GM23248 (cell line): ENCODE measurements around the gene SERTM2. TPM values are rescaled to one million over a fixed set of nuclear protein-coding genes. Genes with fewer than 3 reads are reported as not detected.
A peak's percentile ranks its signal among the peaks of the same experiment; 100 is the strongest.

ENCODE experiments used
- DNase-seq: peaks from one replicate; pipeline ENCODE4 v3.0.0-alpha.2; 2015
- H2AFZ ChIP-seq: fragments of 200-600 bp; sonication (generic); 2 replicates; pipeline ENCODE4 v1.6.1; 2016; ENCODE audit warnings: antibody characterized with exemption
- H3F3A ChIP-seq: fragments of 200-600 bp; sonication (generic); 2 replicates; pipeline ENCODE4 v1.6.1; 2016; ENCODE audit warnings: mild to moderate bottlenecking, antibody characterized with exemption, mixed run types; ENCODE audit not compliant: insufficient read depth
- H3K27ac ChIP-seq: fragments of 200-600 bp; sonication (generic); 2 replicates; pipeline ENCODE4 v1.5.1; 2016; ENCODE audit warnings: mild to moderate bottlenecking
- H3K27me3 ChIP-seq: fragments of 200-600 bp; sonication (generic); replicated peaks from 2 replicates; pipeline ENCODE4 v1.6.1; 2016; ENCODE audit warnings: mild to moderate bottlenecking; ENCODE audit not compliant: insufficient read depth
- H3K36me3 ChIP-seq: fragments of 200-600 bp; sonication (generic); 2 replicates; pipeline ENCODE4 v1.6.1; 2016; ENCODE audit warnings: low read depth, mild to moderate bottlenecking
- H3K4me1 ChIP-seq: fragments of 200-600 bp; sonication (generic); 2 replicates; pipeline ENCODE4 v1.6.1; 2016; ENCODE audit warnings: mild to moderate bottlenecking; ENCODE audit not compliant: insufficient read depth
- H3K4me2 ChIP-seq: fragments of 200-600 bp; sonication (generic); one replicate; pipeline ENCODE4 v1.6.1; 2016; ENCODE audit warnings: mild to moderate bottlenecking; ENCODE audit not compliant: unreplicated experiment
- H3K4me3 ChIP-seq: fragments of 200-600 bp; sonication (generic); 2 replicates; pipeline ENCODE4 v1.5.1; 2016; ENCODE audit warnings: mild to moderate bottlenecking
- H3K79me2 ChIP-seq: fragments of 200-600 bp; sonication (generic); 2 replicates; pipeline ENCODE4 v1.6.1; 2016; ENCODE audit warnings: mild to moderate bottlenecking; ENCODE audit not compliant: insufficient read depth
- H3K9ac ChIP-seq: fragments of 200-600 bp; sonication (generic); 2 replicates; pipeline ENCODE4 v1.6.1; 2016; ENCODE audit warnings: mild to moderate bottlenecking
- H3K9me2 ChIP-seq: fragments of 200-600 bp; sonication (generic); 2 replicates; pipeline ENCODE4 v1.6.1; 2016; ENCODE audit warnings: mixed run types, mild to moderate bottlenecking, moderate library complexity; ENCODE audit not compliant: insufficient read depth
- H3K9me3 ChIP-seq: fragments of 200-600 bp; sonication (generic); one replicate; pipeline ENCODE4 v1.6.1; 2017; ENCODE audit warnings: low read depth
- H4K20me1 ChIP-seq: fragments of 200-600 bp; sonication (generic); 2 replicates; pipeline ENCODE4 v1.6.0; 2016; ENCODE audit not compliant: insufficient read depth
- EZH2 ChIP-seq: fragments of 200-600 bp; sonication (generic); IDR thresholded peaks from 2 replicates; pipeline ENCODE4 v1.6.1; 2018; ENCODE audit warnings: antibody characterized with exemption, mild to moderate bottlenecking; ENCODE audit not compliant: insufficient read depth, poor library complexity, severe bottlenecking
- EZH2phosphoT487 ChIP-seq: fragments of 200-600 bp; sonication (generic); IDR thresholded peaks from 2 replicates; pipeline ENCODE4 v1.6.1; 2018; ENCODE audit warnings: antibody characterized with exemption, moderate library complexity, mild to moderate bottlenecking, low read depth; ENCODE audit not compliant: insufficient read depth
- WGBS, 2 experiments: methylation state at CpG; one replicate each; pipeline ENCODE4 v1.1.6; 2015 to 2017; ENCODE audit warnings: low lambda C conversion rate in 2 of 2, low coverage in 1 of 2; ENCODE audit errors: missing lambda C conversion rate in 2 of 2; 5-methylcytosine and 5-hydroxymethylcytosine counted together
- in situ Hi-C: fragments of 300-500 bp; cut with MboI; formaldehyde crosslinking; loops from 2 replicates; pipeline ENCODE4 v1.15.0; 2020
- polyA plus RNA-seq: library from polyadenylated mRNA; unstranded; fragments of >200 nt; fragmentation: Nextera tagmentation; extraction: Ambion mirVana; gene quantifications from 2 replicates; pipeline ENCODE4 v1.2.1, GENCODE V29; 2016
- total RNA-seq: library from RNA; depleted of rRNA; stranded (reverse); fragments of >200 nt; shearing (Covaris generic); gene quantifications from 2 replicates; pipeline ENCODE4 v1.2.3, GENCODE V29; 2014; rRNA removed

SERTM2 gene
- total and polyA plus RNA-seq, 2 experiments from 2014 or later: not detected

GRCh38 chrX:111560801-111561200 is 49.4 kb downstream of the SERTM2 start:
- no peaks in the 10 kb centered on the region for H3K27me3 ChIP-seq
- no peaks in the 10 kb centered on the region for H3K79me2 ChIP-seq
- no peak overlapping the region for H3K27ac ChIP-seq
- H3F3A ChIP-seq: no peaks in the 10 kb centered on the region
- H3K9me3 ChIP-seq: no peaks in the 10 kb centered on the region
- H3K4me2 ChIP-seq: no peak overlapping the region
- no peak overlapping the region for H3K4me3 ChIP-seq
- H3K9ac ChIP-seq: no peak overlapping the region
- in situ Hi-C loops: no loop called here
- no peaks in the 10 kb centered on the region for H3K36me3 ChIP-seq
- H3K4me1 ChIP-seq: no peaks in the 10 kb centered on the region
- TF ChIP-seq EZH2 (no peak), EZH2phosphoT487 (no peak)
- 26 to 33% methylated on average over 3 of the region's 3 CpGs for WGBS, 2 experiments
- no peaks in the 10 kb centered on the region for H4K20me1 ChIP-seq
- DNase-seq: no peak
- H3K9me2 ChIP-seq: no peaks in the 10 kb centered on the region
- no peak overlapping the region for H2AFZ ChIP-seq

- H2AFZ ChIP-seq: no peak overlapping the region
- no peak overlapping the region for H3K4me2 ChIP-seq
- no peaks in the 10 kb centered on the region for H3F3A ChIP-seq
- no peaks in the 10 kb centered on the region for H3K4me1 ChIP-seq
- in situ Hi-C loops: no loop called here
- no peaks in the 10 kb centered on the region for H4K20me1 ChIP-seq
- no peaks in the 10 kb centered on the region for H3K36me3 ChIP-seq
- no peaks in the 10 kb centered on the region for H3K79me2 ChIP-seq
- no peak for DNase-seq
- no peak for TF ChIP-seq EZH2phosphoT487
- no peak for TF ChIP-seq EZH2
- H3K9me2 ChIP-seq: no peaks in the 10 kb centered on the region
- no peak overlapping the region for H3K9ac ChIP-seq
- no peaks in the 10 kb centered on the region for H3K27me3 ChIP-seq
- no peak overlapping the region for H3K27ac ChIP-seq
- 0 to 8% methylated on average over 1 of the region's 1 CpG for WGBS, 2 experiments
- no peaks in the 10 kb centered on the region for H3K9me3 ChIP-seq
- no peak overlapping the region for H3K4me3 ChIP-seq
Observed at GRCh38 chrX:111561851-111562250, 50.4 kb downstream of the SERTM2 start.

GRCh38 chrX:111567542-111568255 is 56.3 kb downstream of the SERTM2 start:
- Histone ChIP-seq H2AFZ (no peak overlapping the region), H4K20me1 (no peaks in the 10 kb centered on the region), H3K4me1 (no peaks in the 10 kb centered on the region), H3K4me3 (no peak overlapping the region), H3K9ac (no peak overlapping the region), H3K4me2 (no peak overlapping the region), H3K36me3 (no peaks in the 10 kb centered on the region), H3K79me2 (no peaks in the 10 kb centered on the region), H3K27ac (no peak overlapping the region), H3F3A (no peaks in the 10 kb centered on the region), H3K9me2 (no peaks in the 10 kb centered on the region), H3K9me3 (no peaks in the 10 kb centered on the region), H3K27me3 (no peaks in the 10 kb centered on the region)
- no peak for TF ChIP-seq EZH2phosphoT487
- TF ChIP-seq EZH2: no peak
- in situ Hi-C loops: no loop called here
- 12 to 26% methylated on average over 5 to 6 of the region's 6 CpGs for WGBS, 2 experiments
- DNase-seq: no peak

GRCh38 chrX:111568354-111568753 is 56.9 kb downstream of the SERTM2 start:
- no peaks in the 10 kb centered on the region for H3F3A ChIP-seq
- no peaks in the 10 kb centered on the region for H3K27me3 ChIP-seq
- H3K79me2 ChIP-seq: no peaks in the 10 kb centered on the region
- no peaks in the 10 kb centered on the region for H3K9me2 ChIP-seq
- no peak for TF ChIP-seq EZH2
- TF ChIP-seq EZH2phosphoT487: no peak
- no peak overlapping the region for H3K4me2 ChIP-seq
- no peak overlapping the region for H3K27ac ChIP-seq
- H3K4me3 ChIP-seq: no peak overlapping the region
- no peak overlapping the region for H2AFZ ChIP-seq
- no peaks in the 10 kb centered on the region for H3K9me3 ChIP-seq
- H3K4me1 ChIP-seq: no peaks in the 10 kb centered on the region
- peak; percentile 21 for DNase-seq
- H4K20me1 ChIP-seq: no peaks in the 10 kb centered on the region
- no peaks in the 10 kb centered on the region for H3K36me3 ChIP-seq
- 21 to 31% methylated on average over 4 of the region's 4 CpGs for WGBS, 2 experiments
- in situ Hi-C loops: no loop called here
- no peak overlapping the region for H3K9ac ChIP-seq

GRCh38 chrX:111568817-111569216 is 57.4 kb downstream of the SERTM2 start:
- Histone ChIP-seq H3K27ac (no peak overlapping the region), H4K20me1 (no peaks in the 10 kb centered on the region), H3K27me3 (no peaks in the 10 kb centered on the region), H3K4me2 (no peak overlapping the region), H2AFZ (no peak overlapping the region), H3K9ac (no peak overlapping the region), H3K9me2 (no peaks in the 10 kb centered on the region), H3F3A (no peaks in the 10 kb centered on the region), H3K79me2 (no peaks in the 10 kb centered on the region), H3K4me1 (no peaks in the 10 kb centered on the region), H3K4me3 (no peak overlapping the region), H3K9me3 (no peaks in the 10 kb centered on the region), H3K36me3 (no peaks in the 10 kb centered on the region)
- DNase-seq: no peak
- in situ Hi-C loops: no loop called here
- 10 to 22% methylated on average over 1 of the region's 1 CpG for WGBS, 2 experiments
- no peak for TF ChIP-seq EZH2phosphoT487
- no peak for TF ChIP-seq EZH2

Other genes with a start within 250 kb of the SERTM2 start
- gene CAPN6, start 241.2 kb upstream of the SERTM2 start, total RNA-seq: not detected in 2 replicates
- not detected in 2 replicates for gene CAPN6, start 241.2 kb upstream of the SERTM2 start, polyA plus RNA-seq
- gene DCX, start 99.5 kb upstream of the SERTM2 start, total RNA-seq: not detected in 2 replicates
- gene DCX, start 99.5 kb upstream of the SERTM2 start, polyA plus RNA-seq: not detected in 2 replicates
- gene ALG13, start 169.5 kb downstream of the SERTM2 start, total RNA-seq: 32.3 and 46.8 TPM in 2 replicates
- 34.4 and 38.2 TPM in 2 replicates for gene ALG13, start 169.5 kb downstream of the SERTM2 start, polyA plus RNA-seq